ENCODE results near the gene BAK1. TPM values are rescaled to one million over a fixed set of nuclear protein-coding genes. Genes with fewer than 3 reads are reported as not detected.
"Not testable (repeated sequence)": the region's sequence is repeated elsewhere in the genome, so short reads cannot be mapped to it uniquely, and the experiment has no call there.

The BAK1 gene
- total RNA-seq, 1 donor from 2014 or later, result 54.8 TPM

GRCh38 chr6:33566182-33567084, 13.6 kb downstream of the BAK1 start:
- Mint-ChIP-seq H3K9me3 (ENCODE audit: unreplicated experiment) (no peaks in the 10 kb centered on the region), H3K27ac (ENCODE audit: unreplicated experiment) (no peak overlapping the region), H3K4me1 (ENCODE audit: low read depth, unreplicated experiment) (peaks cover 8% of the 10 kb centered on the region), H3K36me3 (ENCODE audit: low read depth, unreplicated experiment) (peaks cover 18% of the 10 kb centered on the region), H3K27me3 (ENCODE audit: low read depth, unreplicated experiment) (no peaks in the 10 kb centered on the region), H3K4me3 (ENCODE audit: unreplicated experiment) (no peak overlapping the region)
- DNase-seq (ENCODE audit: low read depth) (peak; percentile 36), FAIRE-seq (no peak)
- no peak for TF ChIP-seq EZH2 (IDR thresholded peaks at IDR 0.05; ENCODE audit: insufficient read depth, low read length)
- TF ChIP-seq CTCF (IDR thresholded peaks at IDR 0.05; ENCODE audit: insufficient read depth, low read depth, low read length), result no peak
- Histone ChIP-seq H3K27me3 (ENCODE audit: insufficient read depth, low read length) (no peaks in the 10 kb centered on the region), H3K36me3 (ENCODE audit: insufficient read depth, low read length) (no peaks in the 10 kb centered on the region), H3K79me2 (ENCODE audit: insufficient read depth, low read length) (no peaks in the 10 kb centered on the region), H2AFZ (ENCODE audit: low read depth, low read length) (no peak overlapping the region), H4K20me1 (ENCODE audit: insufficient read depth, low read length) (no peaks in the 10 kb centered on the region), H3K4me2 (ENCODE audit: low read length) (no peak overlapping the region), H3K27ac (ENCODE audit: low read depth, low read length) (no peak overlapping the region), H3K4me1 (ENCODE audit: insufficient read depth, low read length) (peaks cover 2% of the 10 kb centered on the region), H3K9ac (ENCODE audit: low read length) (no peak overlapping the region), H3K9me3 (ENCODE audit: insufficient read depth, low read depth, low read length) (no peaks in the 10 kb centered on the region), H3K4me3 (ENCODE audit: insufficient read depth, low read depth, low read length) (no peak overlapping the region)

GRCh38 chr6:33558801-33559200, 21.3 kb downstream of the BAK1 start:
- H2AFZ ChIP-seq (ENCODE audit: low read depth, low read length), result no peak overlapping the region
- H3K79me2 ChIP-seq (ENCODE audit: insufficient read depth, low read length), result no peaks in the 10 kb centered on the region
- no peaks in the 10 kb centered on the region for H3K4me1 ChIP-seq (ENCODE audit: insufficient read depth, low read length)
- Mint-ChIP-seq H3K4me3 (ENCODE audit: unreplicated experiment) (no peak overlapping the region), H3K9me3 (ENCODE audit: unreplicated experiment) (no peaks in the 10 kb centered on the region), H3K36me3 (ENCODE audit: low read depth, unreplicated experiment) (no peaks in the 10 kb centered on the region), H3K27me3 (ENCODE audit: low read depth, unreplicated experiment) (no peaks in the 10 kb centered on the region), H3K27ac (ENCODE audit: unreplicated experiment) (no peak overlapping the region), H3K4me1 (ENCODE audit: low read depth, unreplicated experiment) (no peaks in the 10 kb centered on the region)
- FAIRE-seq (no peak), DNase-seq (ENCODE audit: low read depth) (no peak)
- no peaks in the 10 kb centered on the region for H4K20me1 ChIP-seq (ENCODE audit: insufficient read depth, low read length)
- no peak overlapping the region for H3K4me3 ChIP-seq (ENCODE audit: insufficient read depth, low read depth, low read length)
- no peak overlapping the region for H3K9ac ChIP-seq (ENCODE audit: low read length)
- no peak overlapping the region for H3K4me2 ChIP-seq (ENCODE audit: low read length)
- no peaks in the 10 kb centered on the region for H3K9me3 ChIP-seq (ENCODE audit: insufficient read depth, low read depth, low read length)
- H3K27ac ChIP-seq (ENCODE audit: low read depth, low read length), result no peak overlapping the region
- TF ChIP-seq EZH2 (IDR thresholded peaks at IDR 0.05; ENCODE audit: insufficient read depth, low read length), result no peak
- no peak for TF ChIP-seq CTCF (IDR thresholded peaks at IDR 0.05; ENCODE audit: insufficient read depth, low read depth, low read length)
- H3K27me3 ChIP-seq (ENCODE audit: insufficient read depth, low read length), result no peaks in the 10 kb centered on the region
- no peaks in the 10 kb centered on the region for H3K36me3 ChIP-seq (ENCODE audit: insufficient read depth, low read length)

GRCh38 chr6:33557376-33557775, 22.7 kb downstream of the BAK1 start:
- H3K9ac ChIP-seq (ENCODE audit: low read length), result no peak overlapping the region
- H3K27me3 ChIP-seq (ENCODE audit: insufficient read depth, low read length), result no peaks in the 10 kb centered on the region
- no peaks in the 10 kb centered on the region for H3K4me1 ChIP-seq (ENCODE audit: insufficient read depth, low read length)
- no peaks in the 10 kb centered on the region for H3K36me3 ChIP-seq (ENCODE audit: insufficient read depth, low read length)
- TF ChIP-seq CTCF (IDR thresholded peaks at IDR 0.05; ENCODE audit: insufficient read depth, low read depth, low read length) (no peak), EZH2 (IDR thresholded peaks at IDR 0.05; ENCODE audit: insufficient read depth, low read length) (no peak)
- DNase-seq (ENCODE audit: low read depth) (no peak), FAIRE-seq (no peak)
- Mint-ChIP-seq H3K9me3 (ENCODE audit: unreplicated experiment) (no peaks in the 10 kb centered on the region), H3K36me3 (ENCODE audit: low read depth, unreplicated experiment) (no peaks in the 10 kb centered on the region), H3K4me3 (ENCODE audit: unreplicated experiment) (no peak overlapping the region), H3K27ac (ENCODE audit: unreplicated experiment) (no peak overlapping the region), H3K4me1 (ENCODE audit: low read depth, unreplicated experiment) (no peaks in the 10 kb centered on the region), H3K27me3 (ENCODE audit: low read depth, unreplicated experiment) (no peaks in the 10 kb centered on the region)
- no peaks in the 10 kb centered on the region for H3K9me3 ChIP-seq (ENCODE audit: insufficient read depth, low read depth, low read length)
- H3K4me2 ChIP-seq (ENCODE audit: low read length), result no peak overlapping the region
- no peaks in the 10 kb centered on the region for H3K79me2 ChIP-seq (ENCODE audit: insufficient read depth, low read length)
- H3K27ac ChIP-seq (ENCODE audit: low read depth, low read length), result no peak overlapping the region
- H3K4me3 ChIP-seq (ENCODE audit: insufficient read depth, low read depth, low read length), result no peak overlapping the region
- no peaks in the 10 kb centered on the region for H4K20me1 ChIP-seq (ENCODE audit: insufficient read depth, low read length)
- no peak overlapping the region for H2AFZ ChIP-seq (ENCODE audit: low read depth, low read length)

- H3K27me3 Mint-ChIP-seq (ENCODE audit: low read depth, unreplicated experiment); DNase-seq (ENCODE audit: low read depth); H3K4me1 Mint-ChIP-seq (ENCODE audit: low read depth, unreplicated experiment); H3K9me3 ChIP-seq (ENCODE audit: insufficient read depth, low read depth, low read length); H3K36me3 Mint-ChIP-seq (ENCODE audit: low read depth, unreplicated experiment); H2AFZ ChIP-seq (ENCODE audit: low read depth, low read length); H3K27ac ChIP-seq (ENCODE audit: low read depth, low read length); H3K4me2 ChIP-seq (ENCODE audit: low read length); H3K27ac Mint-ChIP-seq (ENCODE audit: unreplicated experiment); H3K4me1 ChIP-seq (ENCODE audit: insufficient read depth, low read length); H3K4me3 ChIP-seq (ENCODE audit: insufficient read depth, low read depth, low read length); FAIRE-seq; H3K9me3 Mint-ChIP-seq (ENCODE audit: unreplicated experiment); H3K36me3 ChIP-seq (ENCODE audit: insufficient read depth, low read length); H3K27me3 ChIP-seq (ENCODE audit: insufficient read depth, low read length); H3K4me3 Mint-ChIP-seq (ENCODE audit: unreplicated experiment); H4K20me1 ChIP-seq (ENCODE audit: insufficient read depth, low read length); H3K79me2 ChIP-seq (ENCODE audit: insufficient read depth, low read length); H3K9ac ChIP-seq (ENCODE audit: low read length): not testable (repeated sequence)
Measured at GRCh38 chr6:33552883-33553282, 27.2 kb downstream of the BAK1 start.
